ENCODE measurements around the gene MAP3K7CL. TPM values are rescaled to one million over a fixed set of nuclear protein-coding genes. Genes with fewer than 3 reads are reported as not detected.
A peak's percentile ranks its signal among the peaks of the same experiment; 100 is the strongest.

Gene MAP3K7CL
- total RNA-seq, 2 donors from 2014 or later, result 20.3 to 41.2 TPM

GRCh38 chr21:29172282-29172681 is 41.8 kb downstream of the MAP3K7CL start:
- no peaks in the 10 kb centered on the region for H3K27me3 ChIP-seq (replicated peaks; ENCODE audit: insufficient read depth)
- DNase-seq (ENCODE audit: low spot score) (no peak), ATAC-seq (ENCODE audit: insufficient number of reproducible peaks, low FRiP score, low read depth) (no peak)
- H3K36me3 ChIP-seq, result no peaks in the 10 kb centered on the region
- no peak overlapping the region for H3K27ac ChIP-seq
- H3K4me3 ChIP-seq, result no peak overlapping the region
- no peaks in the 10 kb centered on the region for H3K9me3 ChIP-seq
- no peak for TF ChIP-seq CTCF (IDR thresholded peaks at IDR 0.05)
- H3K4me1 ChIP-seq (ENCODE audit: control insufficient read depth in 1 of 2, low read depth in 2 of 2), result peaks cover 8 to 30% of the 10 kb centered on the region in 2 donors

DNA sequence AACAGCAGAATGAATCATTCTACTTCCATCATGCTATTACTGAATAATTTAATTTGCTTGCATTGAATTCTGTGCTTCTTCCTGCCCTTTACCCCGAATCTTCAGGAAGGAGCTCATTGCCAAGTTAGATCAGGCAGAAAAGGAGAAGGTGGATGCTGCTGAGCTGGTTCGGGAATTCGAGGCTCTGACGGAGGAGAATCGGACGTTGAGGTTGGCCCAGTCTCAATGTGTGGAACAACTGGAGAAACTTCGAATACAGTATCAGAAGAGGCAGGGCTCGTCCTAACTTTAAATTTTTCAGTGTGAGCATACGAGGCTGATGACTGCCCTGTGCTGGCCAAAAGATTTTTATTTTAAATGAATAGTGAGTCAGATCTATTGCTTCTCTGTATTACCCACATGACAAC is 44.2 kb downstream of the MAP3K7CL start:
- Histone ChIP-seq H3K9me3 (no peaks in the 10 kb centered on the region), H3K4me1 (ENCODE audit: control insufficient read depth in 1 of 2, low read depth in 2 of 2) (peaks cover 8 to 30% of the 10 kb centered on the region in 2 donors), H3K36me3 (no peaks in the 10 kb centered on the region), H3K27me3 (replicated peaks; ENCODE audit: insufficient read depth) (no peaks in the 10 kb centered on the region), H3K27ac (peak overlapping the region; percentile 26 to 66), H3K4me3 (peak overlapping the region; percentile 58)
- ATAC-seq (ENCODE audit: insufficient number of reproducible peaks, low FRiP score, low read depth) (peak; percentile 29), DNase-seq (ENCODE audit: low spot score) (no peak)
- no peak for TF ChIP-seq CTCF (IDR thresholded peaks at IDR 0.05)

DNA sequence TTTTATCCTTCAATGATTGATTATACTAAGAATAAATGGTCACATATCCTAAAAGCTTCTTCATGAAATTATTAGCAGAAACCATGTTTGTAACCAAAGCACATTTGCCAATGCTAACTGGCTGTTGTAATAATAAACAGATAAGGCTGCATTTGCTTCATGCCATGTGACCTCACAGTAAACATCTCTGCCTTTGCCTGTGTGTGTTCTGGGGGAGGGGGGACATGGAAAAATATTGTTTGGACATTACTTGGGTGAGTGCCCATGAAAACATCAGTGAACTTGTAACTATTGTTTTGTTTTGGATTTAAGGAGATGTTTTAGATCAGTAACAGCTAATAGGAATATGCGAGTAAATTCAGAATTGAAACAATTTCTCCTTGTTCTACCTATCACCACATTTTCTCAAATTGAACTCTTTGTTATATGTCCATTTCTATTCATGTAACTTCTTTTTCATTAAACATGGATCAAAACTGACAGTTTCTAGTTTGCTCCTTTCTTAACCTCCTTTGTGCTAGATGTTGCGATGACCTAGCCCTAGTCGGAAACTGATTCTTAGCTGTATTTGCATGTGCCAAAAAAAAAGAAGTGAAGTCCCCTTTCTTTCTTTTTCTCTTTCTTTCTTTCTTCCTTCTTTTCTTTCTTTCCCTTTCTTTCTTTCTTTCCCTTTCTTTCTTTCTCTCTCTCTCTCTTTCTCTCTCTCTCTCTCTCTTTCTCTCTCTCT is 45.1 kb downstream of the MAP3K7CL start:
- DNase-seq (ENCODE audit: low spot score) (no peak), ATAC-seq (ENCODE audit: insufficient number of reproducible peaks, low FRiP score, low read depth) (no peak)
- no peak for TF ChIP-seq CTCF (IDR thresholded peaks at IDR 0.05)
- no peaks in the 10 kb centered on the region for H3K27me3 ChIP-seq (replicated peaks; ENCODE audit: insufficient read depth)
- no peaks in the 10 kb centered on the region for H3K9me3 ChIP-seq
- H3K27ac ChIP-seq, result peak overlapping the region; percentile 26 to 66
- peak overlapping the region; percentile 58 for H3K4me3 ChIP-seq
- peaks cover 8 to 30% of the 10 kb centered on the region in 2 donors for H3K4me1 ChIP-seq (ENCODE audit: control insufficient read depth in 1 of 2, low read depth in 2 of 2)
- H3K36me3 ChIP-seq, result no peaks in the 10 kb centered on the region

GRCh38 chr21:29176471-29177120 is 46.2 kb downstream of the MAP3K7CL start:
- Histone ChIP-seq H3K4me3 (no peak overlapping the region), H3K36me3 (no peaks in the 10 kb centered on the region), H3K27me3 (replicated peaks; ENCODE audit: insufficient read depth) (no peaks in the 10 kb centered on the region), H3K9me3 (no peaks in the 10 kb centered on the region), H3K27ac (peak overlapping the region in 1 of 2 donors; percentile 66), H3K4me1 (ENCODE audit: control insufficient read depth in 1 of 2, low read depth in 2 of 2) (peaks cover 8 to 31% of the 10 kb centered on the region in 2 donors)
- DNase-seq (ENCODE audit: low spot score) (no peak), ATAC-seq (ENCODE audit: insufficient number of reproducible peaks, low FRiP score, low read depth) (no peak)
- no peak for TF ChIP-seq CTCF (IDR thresholded peaks at IDR 0.05)

DNA sequence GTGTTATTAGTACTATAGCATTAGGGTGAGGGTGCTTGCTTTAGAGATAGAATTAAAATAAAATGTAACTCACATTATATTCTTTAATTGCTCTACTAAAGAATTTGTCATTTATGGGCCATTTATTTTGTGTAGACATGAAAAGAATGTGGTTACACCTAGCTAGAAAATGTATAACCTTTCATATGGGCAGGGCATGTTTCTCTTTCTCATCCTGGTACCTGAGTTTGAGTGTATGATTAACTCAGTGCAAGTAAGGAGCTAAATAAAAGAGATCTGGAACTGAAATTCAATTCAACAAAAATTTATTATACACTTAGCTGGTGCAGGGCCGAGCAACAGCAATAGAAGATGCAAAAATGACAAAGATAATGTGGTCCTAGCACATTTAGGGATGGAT is 47.4 kb downstream of the MAP3K7CL start:
- H3K4me1 ChIP-seq (ENCODE audit: control insufficient read depth in 1 of 2, low read depth in 2 of 2), result peaks cover 12 to 40% of the 10 kb centered on the region in 2 donors
- H3K27ac ChIP-seq, result no peak overlapping the region
- H3K4me3 ChIP-seq, result no peak overlapping the region
- ATAC-seq (ENCODE audit: insufficient number of reproducible peaks, low FRiP score, low read depth) (no peak), DNase-seq (ENCODE audit: low spot score) (no peak)
- no peaks in the 10 kb centered on the region for H3K9me3 ChIP-seq
- TF ChIP-seq CTCF (IDR thresholded peaks at IDR 0.05), result no peak
- no peaks in the 10 kb centered on the region for H3K27me3 ChIP-seq (replicated peaks; ENCODE audit: insufficient read depth)
- no peaks in the 10 kb centered on the region for H3K36me3 ChIP-seq
